Neural progenitor cell (in vitro differentiated cells): Measurements from ENCODE around the gene GRN. TPM values are rescaled to one million over a fixed set of nuclear protein-coding genes. Genes with fewer than 3 reads are reported as not detected.

Source experiments
- DNase-seq: peaks from one replicate; pipeline ENCODE4 v3.0.0-alpha.2; 2016; ENCODE audit warnings: low spot score
- H2AFZ ChIP-seq: fragments of 200-600 bp; sonication (generic); replicated peaks from 2 replicates; pipeline ENCODE4 v1.6.1; 2016; ENCODE audit warnings: antibody characterized with exemption
- H3F3A ChIP-seq: fragments of 200-600 bp; sonication (generic); 2 replicates; pipeline ENCODE4 v1.6.1; 2016; ENCODE audit warnings: antibody characterized with exemption, low read depth
- H3K27ac ChIP-seq: fragments of 200-600 bp; sonication (generic); 2 replicates; pipeline ENCODE4 v1.5.1; 2016; ENCODE audit warnings: mild to moderate bottlenecking
- H3K27me3 ChIP-seq: fragments of 200-600 bp; sonication (generic); 2 replicates; pipeline ENCODE4 v1.6.1; 2016; ENCODE audit warnings: mild to moderate bottlenecking, moderate library complexity
- H3K36me3 ChIP-seq: fragments of 200-600 bp; sonication (generic); 2 replicates; pipeline ENCODE4 v1.5.1; 2016
- H3K4me1 ChIP-seq: fragments of 200-600 bp; sonication (generic); 2 replicates; pipeline ENCODE4 v1.6.1; 2016; ENCODE audit warnings: mixed run types
- H3K4me2 ChIP-seq: fragments of 200-600 bp; sonication (generic); 2 replicates; pipeline ENCODE4 v1.6.1; 2016
- H3K4me3 ChIP-seq: fragments of 200-600 bp; sonication (generic); 2 replicates; pipeline ENCODE4 v1.5.1; 2016
- H3K79me2 ChIP-seq: fragments of 200-600 bp; sonication (generic); 2 replicates; pipeline ENCODE4 v1.6.1; 2016; ENCODE audit warnings: low read depth
- H3K9ac ChIP-seq: fragments of 200-600 bp; sonication (generic); 2 replicates; pipeline ENCODE4 v1.6.1; 2016
- H3K9me3 ChIP-seq: fragments of 200-600 bp; sonication (generic); 2 replicates; pipeline ENCODE4 v1.5.1; 2016; ENCODE audit warnings: low read depth
- H4K20me1 ChIP-seq: fragments of 200-600 bp; sonication (generic); 2 replicates; pipeline ENCODE4 v1.6.1; 2016; ENCODE audit warnings: low read depth
- H3K27ac Mint-ChIP-seq: 3 replicates; pipeline ENCODE4 v1.8.0; 2021; ENCODE audit warnings: mixed read lengths
- H3K27me3 Mint-ChIP-seq: 2 replicates; pipeline ENCODE4 v1.8.0; 2022; ENCODE audit warnings: low read depth, mild to moderate bottlenecking, inconsistent platforms, moderate library complexity, mixed read lengths; ENCODE audit not compliant: insufficient read depth
- H3K36me3 Mint-ChIP-seq: 3 replicates; pipeline ENCODE4 v1.8.0; 2021; ENCODE audit warnings: mixed read lengths
- H3K4me1 Mint-ChIP-seq: 3 replicates; pipeline ENCODE4 v1.8.0; 2021; ENCODE audit warnings: mixed read lengths
- H3K4me3 Mint-ChIP-seq: 3 replicates; pipeline ENCODE4 v1.8.0; 2021; ENCODE audit warnings: mild to moderate bottlenecking, moderate library complexity, mixed read lengths
- H3K9me3 Mint-ChIP-seq: 3 replicates; pipeline ENCODE4 v1.8.0; 2020; ENCODE audit warnings: mixed read lengths
- EZH2 ChIP-seq: fragments of 200-600 bp; sonication (generic); IDR thresholded peaks from 2 replicates; pipeline ENCODE4 v1.6.1; 2017; ENCODE audit warnings: antibody characterized with exemption, mild to moderate bottlenecking, moderate library complexity
- EZH2phosphoT487 ChIP-seq: fragments of 200-600 bp; sonication (generic); IDR thresholded peaks from 2 replicates; pipeline ENCODE4 v1.6.1; 2017; ENCODE audit warnings: antibody characterized with exemption
- total RNA-seq: library from RNA; depleted of rRNA; stranded (reverse); fragments of >200 nt; gene quantifications from 2 replicates; pipeline ENCODE4 v1.2.3, GENCODE V29; 2015; ENCODE audit warnings: low replicate concordance
- TF ChIP-seq, protein P1 (sequence below): fragments of 200-600 bp; sonication (generic); IDR thresholded peaks from 2 replicates; pipeline ENCODE4 v1.5.1; 2017; ENCODE audit warnings: antibody characterized with exemption, mild to moderate bottlenecking

The GRN gene
- total RNA-seq, 1 donor from 2014 or later: 28.2 TPM

DNA sequence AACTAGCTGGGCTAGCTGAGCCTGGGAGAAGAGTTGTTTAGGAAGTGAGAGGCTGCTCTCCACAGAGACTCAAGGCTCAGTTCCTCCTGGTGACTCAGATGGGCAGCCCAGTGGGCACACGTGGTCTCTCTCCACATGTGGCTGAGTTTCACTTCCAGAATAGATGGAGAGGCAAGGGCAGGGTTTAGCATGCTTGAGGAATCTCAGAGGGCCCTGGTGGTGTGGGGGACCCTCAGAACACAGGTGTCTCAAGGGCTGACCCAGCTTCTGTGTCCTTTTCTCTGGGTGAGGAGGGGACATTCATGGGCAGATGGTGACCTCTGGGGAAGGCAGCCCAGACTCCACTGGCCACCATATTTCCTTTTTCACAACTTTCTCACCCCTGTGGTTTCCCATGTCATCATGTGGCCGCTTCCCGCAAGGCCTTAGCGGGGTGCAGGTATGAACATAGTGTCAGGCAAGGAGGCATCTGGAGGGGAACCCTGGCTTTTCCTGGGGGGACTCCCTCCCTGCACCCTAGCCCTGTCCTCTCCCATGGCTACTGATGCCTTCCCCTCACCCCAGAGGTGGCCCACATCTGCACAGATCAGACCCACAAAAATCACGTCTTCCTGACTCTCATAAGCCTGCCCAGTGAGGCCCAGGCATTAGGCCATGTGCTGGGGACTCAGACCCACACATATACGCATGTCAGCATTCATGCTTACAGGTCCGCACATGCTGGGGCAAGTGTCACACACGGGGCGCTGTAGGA lies 3.3 kb downstream of the GRN start:
- Histone ChIP-seq H4K20me1 (peaks cover 34% of the 10 kb centered on the region), H2AFZ (no peak overlapping the region), H3K4me1 (no peaks in the 10 kb centered on the region), H3K27ac (no peak overlapping the region), H3K79me2 (peaks cover 12% of the 10 kb centered on the region), H3K4me2 (no peak overlapping the region), H3K27me3 (peaks cover 4% of the 10 kb centered on the region), H3K36me3 (no peaks in the 10 kb centered on the region), H3K9ac (no peak overlapping the region), H3K4me3 (no peak overlapping the region), H3K9me3 (no peaks in the 10 kb centered on the region), H3F3A (peaks cover 23% of the 10 kb centered on the region)
- DNase-seq: no peak
- Mint-ChIP-seq H3K27ac (no peak overlapping the region), H3K27me3 (peaks cover 20% of the 10 kb centered on the region), H3K4me1 (peaks cover 13% of the 10 kb centered on the region), H3K4me3 (no peak overlapping the region), H3K9me3 (no peaks in the 10 kb centered on the region), H3K36me3 (peaks cover 5% of the 10 kb centered on the region)
- TF ChIP-seq, protein P1, sequence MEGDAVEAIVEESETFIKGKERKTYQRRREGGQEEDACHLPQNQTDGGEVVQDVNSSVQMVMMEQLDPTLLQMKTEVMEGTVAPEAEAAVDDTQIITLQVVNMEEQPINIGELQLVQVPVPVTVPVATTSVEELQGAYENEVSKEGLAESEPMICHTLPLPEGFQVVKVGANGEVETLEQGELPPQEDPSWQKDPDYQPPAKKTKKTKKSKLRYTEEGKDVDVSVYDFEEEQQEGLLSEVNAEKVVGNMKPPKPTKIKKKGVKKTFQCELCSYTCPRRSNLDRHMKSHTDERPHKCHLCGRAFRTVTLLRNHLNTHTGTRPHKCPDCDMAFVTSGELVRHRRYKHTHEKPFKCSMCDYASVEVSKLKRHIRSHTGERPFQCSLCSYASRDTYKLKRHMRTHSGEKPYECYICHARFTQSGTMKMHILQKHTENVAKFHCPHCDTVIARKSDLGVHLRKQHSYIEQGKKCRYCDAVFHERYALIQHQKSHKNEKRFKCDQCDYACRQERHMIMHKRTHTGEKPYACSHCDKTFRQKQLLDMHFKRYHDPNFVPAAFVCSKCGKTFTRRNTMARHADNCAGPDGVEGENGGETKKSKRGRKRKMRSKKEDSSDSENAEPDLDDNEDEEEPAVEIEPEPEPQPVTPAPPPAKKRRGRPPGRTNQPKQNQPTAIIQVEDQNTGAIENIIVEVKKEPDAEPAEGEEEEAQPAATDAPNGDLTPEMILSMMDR: no peak
- TF ChIP-seq EZH2: no peak
- no peak for TF ChIP-seq EZH2phosphoT487

DNA sequence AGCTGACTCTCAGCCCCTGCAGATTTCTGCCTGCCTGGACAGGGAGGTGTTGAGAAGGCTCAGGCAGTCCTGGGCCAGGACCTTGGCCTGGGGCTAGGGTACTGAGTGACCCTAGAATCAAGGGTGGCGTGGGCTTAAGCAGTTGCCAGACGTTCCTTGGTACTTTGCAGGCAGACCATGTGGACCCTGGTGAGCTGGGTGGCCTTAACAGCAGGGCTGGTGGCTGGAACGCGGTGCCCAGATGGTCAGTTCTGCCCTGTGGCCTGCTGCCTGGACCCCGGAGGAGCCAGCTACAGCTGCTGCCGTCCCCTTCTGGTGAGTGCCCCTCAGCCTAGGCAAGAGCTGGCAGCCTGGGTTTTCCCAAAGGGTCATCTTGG lies 3.9 kb downstream of the GRN start:
- H3K36me3 Mint-ChIP-seq: peaks cover 5% of the 10 kb centered on the region
- H3K27me3 ChIP-seq: peaks cover 9% of the 10 kb centered on the region
- no peaks in the 10 kb centered on the region for H3K9me3 ChIP-seq
- no peaks in the 10 kb centered on the region for H3K36me3 ChIP-seq
- TF ChIP-seq, protein P1: no peak
- TF ChIP-seq EZH2phosphoT487: no peak
- TF ChIP-seq EZH2: no peak
- no peak for DNase-seq
- peaks cover 23% of the 10 kb centered on the region for H3F3A ChIP-seq
- H3K4me2 ChIP-seq: no peak overlapping the region
- H3K4me3 ChIP-seq: no peak overlapping the region
- H3K27me3 Mint-ChIP-seq: peaks cover 20% of the 10 kb centered on the region
- peaks cover 13% of the 10 kb centered on the region for H3K4me1 Mint-ChIP-seq
- peaks cover 12% of the 10 kb centered on the region for H3K79me2 ChIP-seq
- H3K9me3 Mint-ChIP-seq: no peaks in the 10 kb centered on the region
- H3K9ac ChIP-seq: no peak overlapping the region
- H3K27ac Mint-ChIP-seq: no peak overlapping the region
- H3K27ac ChIP-seq: no peak overlapping the region
- no peak overlapping the region for H3K4me3 Mint-ChIP-seq
- H4K20me1 ChIP-seq: peaks cover 38% of the 10 kb centered on the region
- no peaks in the 10 kb centered on the region for H3K4me1 ChIP-seq
- no peak overlapping the region for H2AFZ ChIP-seq

DNA sequence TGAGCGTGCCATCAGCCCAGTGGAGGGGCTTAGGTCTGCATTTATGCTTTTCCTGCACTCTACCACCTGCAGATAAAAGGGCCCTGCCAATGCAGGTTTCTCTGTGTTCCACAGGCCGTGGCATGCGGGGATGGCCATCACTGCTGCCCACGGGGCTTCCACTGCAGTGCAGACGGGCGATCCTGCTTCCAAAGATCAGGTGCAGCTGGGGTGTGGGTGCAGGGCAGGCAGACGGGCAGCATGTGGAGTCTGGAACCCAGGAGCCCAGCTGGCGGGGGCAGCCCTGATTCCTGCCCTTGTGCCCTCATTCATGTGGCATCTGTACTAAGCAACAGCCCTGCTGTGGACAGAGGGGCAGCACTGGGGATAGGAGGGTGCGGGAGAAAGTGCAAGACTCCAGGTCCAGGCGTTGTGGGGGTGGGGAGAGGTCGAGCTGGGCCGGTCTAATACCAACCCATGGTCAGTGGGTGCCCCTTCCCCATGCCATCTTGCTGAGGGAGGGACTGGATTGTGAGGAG lies 4.5 kb downstream of the GRN start:
- no peaks in the 10 kb centered on the region for H3K36me3 ChIP-seq
- Mint-ChIP-seq H3K9me3 (no peaks in the 10 kb centered on the region), H3K27ac (no peak overlapping the region), H3K27me3 (peaks cover 17% of the 10 kb centered on the region), H3K4me1 (peaks cover 13% of the 10 kb centered on the region), H3K4me3 (no peak overlapping the region), H3K36me3 (peaks cover 5% of the 10 kb centered on the region)
- no peak overlapping the region for H3K27ac ChIP-seq
- TF ChIP-seq, protein P1: no peak
- TF ChIP-seq EZH2phosphoT487 (no peak), EZH2 (no peak)
- no peak overlapping the region for H2AFZ ChIP-seq
- no peak for DNase-seq
- peaks cover 12% of the 10 kb centered on the region for H3K27me3 ChIP-seq
- no peak overlapping the region for H3K4me2 ChIP-seq
- H4K20me1 ChIP-seq: peaks cover 38% of the 10 kb centered on the region
- no peaks in the 10 kb centered on the region for H3K4me1 ChIP-seq
- no peak overlapping the region for H3K4me3 ChIP-seq
- H3K79me2 ChIP-seq: peaks cover 12% of the 10 kb centered on the region
- peaks cover 23% of the 10 kb centered on the region for H3F3A ChIP-seq
- no peaks in the 10 kb centered on the region for H3K9me3 ChIP-seq
- no peak overlapping the region for H3K9ac ChIP-seq
